IPS DF 6.9 (cell line): ENCODE data around the gene RFC5.
"Not testable (repeated sequence)": the region's sequence is repeated elsewhere in the genome, so short reads cannot be mapped to it uniquely, and the experiment has no call there.

ENCODE experiments used
- DNase-seq: peaks from one replicate; pipeline ENCODE4 v3.0.0-alpha.2; 2013; ENCODE audit warnings: low read depth, low spot score
- H3K27ac ChIP-seq: one replicate; pipeline ENCODE4 v1.5.1; 2013; ENCODE audit warnings: low read length, control low read depth
- H3K27me3 ChIP-seq: 2 replicates; pipeline ENCODE4 v1.6.1; 2013; ENCODE audit warnings: mild to moderate bottlenecking, low read length; ENCODE audit not compliant: control insufficient read depth, insufficient read depth
- H3K36me3 ChIP-seq: 2 replicates; pipeline ENCODE4 v1.6.1; 2013; ENCODE audit warnings: low read length; ENCODE audit not compliant: control insufficient read depth, insufficient read depth
- H3K4me1 ChIP-seq: 2 replicates; pipeline ENCODE4 v1.6.1; 2013; ENCODE audit warnings: low read length; ENCODE audit not compliant: control insufficient read depth, insufficient read depth
- H3K4me3 ChIP-seq: 2 replicates; pipeline ENCODE4 v1.5.1; 2013; ENCODE audit warnings: mild to moderate bottlenecking, low read length
- H3K9me3 ChIP-seq: 2 replicates; pipeline ENCODE4 v1.6.1; 2013; ENCODE audit warnings: low read length, inconsistent platforms; ENCODE audit not compliant: control insufficient read depth, insufficient read depth
- WGBS: extraction: QIAGEN DNeasy Blood & Tissue Kit; methylation state at CpG from one replicate; pipeline ENCODE4 v1.1.7; 2013; ENCODE audit warnings: mixed read lengths, missing lambda C conversion rate; ENCODE audit not compliant: insufficient read length, insufficient coverage; 5-methylcytosine and 5-hydroxymethylcytosine counted together

RFC5 gene

DNA sequence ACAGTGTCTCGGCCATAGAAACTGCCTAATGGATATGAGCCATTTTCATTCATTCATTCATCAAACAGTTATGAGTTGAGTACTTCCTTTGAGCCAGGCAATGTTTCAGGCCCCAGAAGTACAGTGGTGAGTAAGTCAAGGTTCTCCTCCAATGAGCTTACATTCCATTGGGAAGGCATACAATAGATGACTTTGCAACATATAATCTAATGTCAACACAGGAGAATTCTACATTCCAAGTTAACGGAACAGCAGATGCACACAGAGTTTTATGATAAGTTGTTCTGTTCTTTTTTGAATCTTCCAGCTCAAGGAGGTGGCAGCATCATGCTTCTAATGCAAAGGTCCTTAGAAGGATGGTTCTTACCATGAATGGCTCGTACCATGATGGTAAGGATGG, 3.2 kb upstream of the RFC5 start:
- no peak overlapping the region for H3K4me3 ChIP-seq
- H3K4me1 ChIP-seq: no peaks in the 10 kb centered on the region
- no peaks in the 10 kb centered on the region for H3K9me3 ChIP-seq
- H3K36me3 ChIP-seq: no peaks in the 10 kb centered on the region
- H3K27me3 ChIP-seq: no peaks in the 10 kb centered on the region
- no CpG with 5 or more reads among the region's 3 CpGs for WGBS
- DNase-seq: no peak
- H3K27ac ChIP-seq: no peak overlapping the region

- no peaks in the 10 kb centered on the region for H3K27me3 ChIP-seq
- no peak overlapping the region for H3K27ac ChIP-seq
- WGBS: no CpG with 5 or more reads among the region's 2 CpGs
- H3K9me3 ChIP-seq: no peaks in the 10 kb centered on the region
- H3K36me3 ChIP-seq: peaks cover 7% of the 10 kb centered on the region; the same call in 1 of the 2 replicates
- no peak for DNase-seq
- no peaks in the 10 kb centered on the region for H3K4me1 ChIP-seq
- no peak overlapping the region for H3K4me3 ChIP-seq
Measured at GRCh38 chr12:118015306-118015705, 1.2 kb upstream of the RFC5 start.

GRCh38 chr12:118015944-118016343, 559 bp upstream of the RFC5 start:
- H3K4me3 ChIP-seq: no peak overlapping the region
- no peaks in the 10 kb centered on the region for H3K9me3 ChIP-seq
- no peaks in the 10 kb centered on the region for H3K27me3 ChIP-seq
- H3K36me3 ChIP-seq: peaks cover 7% of the 10 kb centered on the region; the same call in 1 of the 2 replicates
- no CpG with 5 or more reads among the region's 9 CpGs for WGBS
- no peak for DNase-seq
- H3K27ac ChIP-seq: no peak overlapping the region
- no peaks in the 10 kb centered on the region for H3K4me1 ChIP-seq

DNA sequence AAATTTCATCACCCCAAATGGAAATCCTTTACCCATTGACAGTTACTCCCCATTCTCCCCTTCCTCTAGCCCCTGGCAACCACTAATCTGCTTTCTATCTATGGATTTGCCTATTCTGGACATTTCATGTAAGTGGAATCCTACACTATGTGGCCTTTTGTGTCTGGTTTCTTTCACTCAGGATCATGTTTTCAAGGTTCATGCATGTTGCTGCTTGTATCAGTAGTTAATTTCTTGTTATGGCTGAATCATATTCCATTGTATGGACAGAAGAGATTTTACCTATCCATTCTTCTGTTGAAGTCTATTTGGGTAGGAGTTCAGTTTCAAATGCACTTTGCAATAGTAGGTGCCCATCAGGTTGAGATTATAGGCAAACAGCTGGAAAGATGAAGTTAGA, 1.4 kb downstream of the RFC5 start:
- no peaks in the 10 kb centered on the region for H3K9me3 ChIP-seq
- H3K36me3 ChIP-seq: peaks cover 10% of the 10 kb centered on the region; the same call in 1 of the 2 replicates
- H3K27ac ChIP-seq: no peak overlapping the region
- no peaks in the 10 kb centered on the region for H3K4me1 ChIP-seq
- no peak overlapping the region for H3K4me3 ChIP-seq
- no peaks in the 10 kb centered on the region for H3K27me3 ChIP-seq
- no peak for DNase-seq

GRCh38 chr12:118020036-118020435, 3.5 kb downstream of the RFC5 start:
- Histone ChIP-seq H3K9me3 (no peaks in the 10 kb centered on the region), H3K36me3 (peaks cover 14% of the 10 kb centered on the region; the same call in 1 of the 2 replicates), H3K4me1 (no peaks in the 10 kb centered on the region), H3K27me3 (no peaks in the 10 kb centered on the region), H3K27ac (no peak overlapping the region), H3K4me3 (no peak overlapping the region)
- no CpG with 5 or more reads among the region's 1 CpG for WGBS
- DNase-seq: no peak

DNA sequence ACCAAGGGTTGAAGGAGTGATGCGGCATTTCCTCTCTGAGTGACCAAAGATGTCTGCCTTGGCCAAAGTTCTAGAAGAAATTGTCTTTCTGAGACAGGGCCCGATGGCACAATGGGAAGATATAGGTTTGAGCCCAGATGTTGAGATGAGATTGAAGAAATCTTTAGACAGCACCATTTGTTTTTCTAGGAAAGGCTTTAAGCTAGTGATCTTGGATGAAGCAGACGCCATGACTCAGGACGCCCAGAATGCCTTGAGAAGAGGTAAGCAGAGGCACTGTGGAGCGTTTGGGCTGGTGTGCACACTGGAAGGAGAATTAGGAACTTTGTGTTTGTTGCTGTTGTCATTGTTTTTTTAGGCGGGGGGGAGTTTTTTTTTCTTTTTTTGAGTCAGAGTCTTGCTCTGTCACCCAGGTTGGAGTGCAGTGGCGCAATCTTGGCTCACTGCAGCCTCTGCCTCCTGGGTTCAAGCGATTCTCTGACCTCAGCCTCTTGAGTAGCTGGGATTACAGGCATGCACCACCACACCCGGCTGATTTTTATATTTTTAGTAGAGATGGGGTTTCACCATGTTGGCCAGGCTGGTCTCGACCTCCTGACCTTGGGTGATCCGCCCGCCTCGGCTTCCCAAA, 5.7 kb downstream of the RFC5 start:
- H3K9me3 ChIP-seq, H3K27me3 ChIP-seq: not testable (repeated sequence)

GRCh38 chr12:118022728-118023109, 6.2 kb downstream of the RFC5 start:
- no peaks in the 10 kb centered on the region for H3K9me3 ChIP-seq
- peaks cover 27% of the 10 kb centered on the region; the same call in 1 of the 2 replicates for H3K36me3 ChIP-seq
- WGBS: no CpG with 5 or more reads among the region's 3 CpGs
- H3K27me3 ChIP-seq: no peaks in the 10 kb centered on the region
- H3K4me3 ChIP-seq: no peak overlapping the region
- H3K27ac ChIP-seq: no peak overlapping the region
- no peaks in the 10 kb centered on the region for H3K4me1 ChIP-seq
- DNase-seq: no peak

More for the DNA sequence above, 5.7 kb downstream of the RFC5 start:
- H3K36me3 ChIP-seq: peaks cover 27% of the 10 kb centered on the region; the same call in 1 of the 2 replicates
- not testable (repeated sequence) for H3K4me3 ChIP-seq, DNase-seq, H3K27ac ChIP-seq, H3K4me1 ChIP-seq
- WGBS: no CpG with 5 or more reads among the region's 13 CpGs

DNA sequence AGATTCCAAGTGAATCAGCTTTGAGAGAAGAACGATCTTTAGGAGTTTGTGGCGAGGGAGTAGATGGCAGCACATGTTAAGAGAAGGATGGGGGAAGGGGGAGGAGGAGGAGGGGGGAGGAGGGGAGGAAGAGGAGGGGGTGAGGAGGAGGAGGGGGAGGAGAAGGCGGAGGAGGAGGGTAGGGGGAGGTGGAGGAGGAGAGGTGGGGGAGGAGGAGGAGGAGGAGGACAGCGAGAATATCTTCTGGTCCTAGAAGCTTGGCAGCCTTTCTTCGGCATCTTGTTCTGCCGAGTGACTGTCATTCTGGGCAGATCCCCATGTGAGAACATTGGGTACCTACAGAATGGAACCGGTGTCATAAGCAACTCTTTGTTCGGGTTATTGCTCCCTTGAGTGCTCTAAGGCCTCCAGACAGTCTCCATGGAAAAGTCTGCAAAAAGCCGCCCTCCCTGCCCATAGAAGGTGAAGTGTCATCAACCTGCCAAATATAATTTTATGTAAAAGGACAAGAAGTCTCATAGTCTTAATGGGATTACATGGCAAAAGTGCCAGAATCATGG, 6.9 kb downstream of the RFC5 start:
- no CpG with 5 or more reads among the region's 9 CpGs for WGBS
- Histone ChIP-seq H3K27ac (no peak overlapping the region), H3K36me3 (peaks cover 27% of the 10 kb centered on the region; the same call in 1 of the 2 replicates), H3K9me3 (no peaks in the 10 kb centered on the region), H3K4me3 (no peak overlapping the region), H3K27me3 (no peaks in the 10 kb centered on the region), H3K4me1 (no peaks in the 10 kb centered on the region)
- DNase-seq: no peak

GRCh38 chr12:118025168-118025567, 8.7 kb downstream of the RFC5 start:
- no CpG with 5 or more reads among the region's 4 CpGs for WGBS
- Histone ChIP-seq H3K36me3 (peaks cover 20% of the 10 kb centered on the region; the same call in 1 of the 2 replicates), H3K27ac (no peak overlapping the region), H3K27me3 (no peaks in the 10 kb centered on the region), H3K4me1 (no peaks in the 10 kb centered on the region), H3K9me3 (no peaks in the 10 kb centered on the region), H3K4me3 (no peak overlapping the region)
- DNase-seq: no peak

DNA sequence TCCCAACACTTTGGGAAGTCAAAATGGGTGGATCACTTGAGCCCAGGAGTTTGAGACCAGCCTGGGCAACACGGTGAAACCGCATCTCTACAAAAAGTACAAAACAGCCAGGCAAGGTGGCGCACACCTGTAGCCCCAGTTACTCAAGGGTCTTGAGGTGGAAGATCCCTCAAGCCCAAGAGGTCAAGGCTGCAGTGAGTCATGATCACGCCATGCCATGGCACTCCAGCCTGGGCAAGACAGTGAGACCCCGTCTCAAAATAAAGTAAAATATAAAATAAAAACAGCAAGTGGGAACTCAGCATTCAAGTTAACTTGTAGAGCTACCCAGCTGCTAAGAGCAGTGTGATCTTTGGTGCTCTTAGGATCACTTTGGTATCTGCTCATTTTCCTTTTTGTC, 12.7 kb downstream of the RFC5 start:
- no peaks in the 10 kb centered on the region for H3K27me3 ChIP-seq
- WGBS: no CpG with 5 or more reads among the region's 5 CpGs
- H3K4me3 ChIP-seq: no peak overlapping the region
- no peak for DNase-seq
- H3K9me3 ChIP-seq: no peaks in the 10 kb centered on the region
- H3K4me1 ChIP-seq: no peaks in the 10 kb centered on the region
- H3K27ac ChIP-seq: no peak overlapping the region
- H3K36me3 ChIP-seq: peaks cover 29% of the 10 kb centered on the region; the same call in 1 of the 2 replicates

DNA sequence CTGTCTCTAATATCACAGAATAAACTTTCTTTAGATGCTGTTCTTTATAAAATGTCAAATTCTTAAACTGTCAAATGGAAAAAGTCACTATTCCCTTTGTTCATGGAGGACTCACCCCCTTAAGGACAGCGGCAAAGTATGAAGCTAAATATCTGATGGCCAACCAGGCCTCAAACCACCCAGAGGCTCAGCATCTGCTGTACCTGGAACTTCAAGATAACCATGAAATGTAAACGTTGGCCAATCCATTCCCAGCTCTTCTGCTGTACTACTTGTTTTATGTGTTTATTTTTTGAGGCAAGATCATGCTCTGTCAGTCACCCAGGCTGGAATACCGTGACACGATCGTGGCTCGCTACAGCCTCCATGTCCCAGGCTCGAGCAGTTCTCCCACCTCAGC, 15.7 kb downstream of the RFC5 start:
- Histone ChIP-seq H3K4me1 (no peaks in the 10 kb centered on the region; the same call in 1 of the 2 replicates), H3K27ac (no peak overlapping the region), H3K9me3 (no peaks in the 10 kb centered on the region), H3K36me3 (peaks cover 27% of the 10 kb centered on the region), H3K4me3 (no peak overlapping the region), H3K27me3 (no peaks in the 10 kb centered on the region)
- no CpG with 5 or more reads among the region's 7 CpGs for WGBS
- DNase-seq: no peak
